HepG2 (cell line): ENCODE data around the gene TPSB2.

Experiments
- ETV6 ChIP-seq: sonication (generic); formaldehyde crosslinking; conservative IDR thresholded peaks from 2 replicates; pipeline ENCODE4 v1.4.0; 2020; ENCODE audit warnings: missing genetic modification reagents
- MYC ChIP-seq: sonication (generic); formaldehyde crosslinking; IDR thresholded peaks from 2 replicates; pipeline ENCODE4 v1.9.0; 2021; ENCODE audit warnings: missing genetic modification reagents, borderline replicate concordance
- POLR2A ChIP-seq, 2 experiments: IDR thresholded peaks; 2 replicates each; pipeline ENCODE4 v1.6.1; 2011; ENCODE audit warnings: low read depth in 2 of 2, low read length in 2 of 2, mild to moderate bottlenecking in 1 of 2, moderate library complexity in 1 of 2; ENCODE audit not compliant: insufficient read depth in 1 of 2
- RNF2 ChIP-seq: fragments of 450-650 bp; conservative IDR thresholded peaks from 2 replicates; pipeline ENCODE4 v1.6.1; 2016; ENCODE audit warnings: low read depth
- SALL2 ChIP-seq: sonication (generic); formaldehyde crosslinking; IDR thresholded peaks from 2 replicates; pipeline ENCODE4 v1.8.1; 2023; ENCODE audit warnings: mild to moderate bottlenecking, missing genetic modification reagents, inconsistent platforms
- ZNF761 ChIP-seq: sonication (generic); formaldehyde crosslinking; conservative IDR thresholded peaks from 2 replicates; pipeline ENCODE4 v1.4.0; 2020; ENCODE audit warnings: mild to moderate bottlenecking, missing genetic modification reagents
- TF ChIP-seq, protein P1 (sequence below): sonication (generic); formaldehyde crosslinking; IDR thresholded peaks from 2 replicates; pipeline ENCODE4 v1.4.0; 2020; ENCODE audit warnings: missing genetic modification reagents
- TF ChIP-seq, protein P2 (sequence below): sonication (generic); formaldehyde crosslinking; IDR thresholded peaks from 2 replicates; pipeline ENCODE4 v1.8.1; 2023; ENCODE audit warnings: missing genetic modification reagents, mild to moderate bottlenecking, borderline replicate concordance
- TF ChIP-seq, protein P3 (sequence below): sonication (generic); formaldehyde crosslinking; IDR thresholded peaks from 2 replicates; pipeline ENCODE4 v1.5.0; 2020; ENCODE audit warnings: mild to moderate bottlenecking, missing genetic modification reagents, moderate library complexity
- TF ChIP-seq, protein P4 (sequence below), 2 experiments: sonication (generic) in 1 of 2; formaldehyde crosslinking in 1 of 2; IDR thresholded peaks; 2 replicates each; pipeline versions ENCODE4 v1.4.0 to v1.6.1; 2018 to 2020; ENCODE audit warnings: missing genetic modification reagents in 2 of 2, borderline replicate concordance in 1 of 2, low read depth in 1 of 2, mild to moderate bottlenecking in 1 of 2, missing biosample characterization in 1 of 2

DNA sequence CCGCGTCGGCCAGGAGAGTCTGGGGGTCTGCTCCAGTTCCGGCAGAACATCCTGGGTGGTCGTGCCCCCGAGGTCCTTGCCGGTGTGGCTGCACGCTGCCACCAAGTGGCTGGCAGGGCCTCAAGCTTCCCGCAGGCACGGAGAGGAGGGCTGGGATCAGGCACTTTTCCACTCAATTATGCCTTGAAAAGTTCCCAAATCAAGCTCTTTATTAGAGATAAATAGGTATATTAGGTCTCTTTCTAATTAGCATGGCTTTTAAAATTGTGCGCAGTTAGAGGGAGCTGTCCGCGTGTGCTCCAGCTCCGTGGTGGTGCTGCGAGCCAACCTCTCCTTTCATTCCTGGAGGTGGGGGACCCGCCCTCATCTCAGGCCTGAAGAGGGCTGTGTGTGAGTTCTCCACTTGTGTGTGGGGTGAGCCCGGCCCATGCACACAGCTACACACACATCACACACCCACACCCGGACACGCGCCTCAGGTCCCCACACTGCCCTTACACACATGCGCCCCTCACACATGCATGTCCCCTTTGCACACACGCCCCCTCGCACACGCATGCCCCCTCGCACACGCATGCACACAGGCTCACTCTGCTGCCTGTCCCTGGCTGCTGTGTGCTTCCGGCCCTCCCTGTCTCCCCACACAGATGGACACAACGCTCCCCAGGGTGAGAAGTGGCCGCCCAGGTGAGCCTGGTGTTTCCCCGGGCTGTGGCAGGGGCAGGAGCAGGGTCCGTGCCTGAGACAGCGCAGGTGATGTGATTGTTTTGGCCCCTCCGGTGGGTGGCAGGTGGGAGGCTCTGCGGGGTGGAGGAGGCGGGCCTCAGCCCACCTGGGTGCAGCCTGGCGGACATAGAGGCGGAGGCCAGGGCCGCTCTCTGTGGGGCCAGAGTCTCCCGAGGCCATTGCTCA lies 48.3 kb downstream of the TPSB2 start:
- no peak for TF ChIP-seq SALL2
- no peak for TF ChIP-seq MYC (CRISPR knock-in tag)
- TF ChIP-seq ETV6 (CRISPR knock-in tag) = no peak
- TF ChIP-seq, protein P1, sequence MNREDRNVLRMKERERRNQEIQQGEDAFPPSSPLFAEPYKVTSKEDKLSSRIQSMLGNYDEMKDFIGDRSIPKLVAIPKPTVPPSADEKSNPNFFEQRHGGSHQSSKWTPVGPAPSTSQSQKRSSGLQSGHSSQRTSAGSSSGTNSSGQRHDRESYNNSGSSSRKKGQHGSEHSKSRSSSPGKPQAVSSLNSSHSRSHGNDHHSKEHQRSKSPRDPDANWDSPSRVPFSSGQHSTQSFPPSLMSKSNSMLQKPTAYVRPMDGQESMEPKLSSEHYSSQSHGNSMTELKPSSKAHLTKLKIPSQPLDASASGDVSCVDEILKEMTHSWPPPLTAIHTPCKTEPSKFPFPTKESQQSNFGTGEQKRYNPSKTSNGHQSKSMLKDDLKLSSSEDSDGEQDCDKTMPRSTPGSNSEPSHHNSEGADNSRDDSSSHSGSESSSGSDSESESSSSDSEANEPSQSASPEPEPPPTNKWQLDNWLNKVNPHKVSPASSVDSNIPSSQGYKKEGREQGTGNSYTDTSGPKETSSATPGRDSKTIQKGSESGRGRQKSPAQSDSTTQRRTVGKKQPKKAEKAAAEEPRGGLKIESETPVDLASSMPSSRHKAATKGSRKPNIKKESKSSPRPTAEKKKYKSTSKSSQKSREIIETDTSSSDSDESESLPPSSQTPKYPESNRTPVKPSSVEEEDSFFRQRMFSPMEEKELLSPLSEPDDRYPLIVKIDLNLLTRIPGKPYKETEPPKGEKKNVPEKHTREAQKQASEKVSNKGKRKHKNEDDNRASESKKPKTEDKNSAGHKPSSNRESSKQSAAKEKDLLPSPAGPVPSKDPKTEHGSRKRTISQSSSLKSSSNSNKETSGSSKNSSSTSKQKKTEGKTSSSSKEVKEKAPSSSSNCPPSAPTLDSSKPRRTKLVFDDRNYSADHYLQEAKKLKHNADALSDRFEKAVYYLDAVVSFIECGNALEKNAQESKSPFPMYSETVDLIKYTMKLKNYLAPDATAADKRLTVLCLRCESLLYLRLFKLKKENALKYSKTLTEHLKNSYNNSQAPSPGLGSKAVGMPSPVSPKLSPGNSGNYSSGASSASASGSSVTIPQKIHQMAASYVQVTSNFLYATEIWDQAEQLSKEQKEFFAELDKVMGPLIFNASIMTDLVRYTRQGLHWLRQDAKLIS = no peak
- TF ChIP-seq RNF2 = no peak
- TF ChIP-seq POLR2A (IDR thresholded peaks at IDR 0.05; ENCODE audit: insufficient read depth in 1 of 2, low read depth in 2 of 2, low read length in 2 of 2) = no peak
- TF ChIP-seq, protein P2, sequence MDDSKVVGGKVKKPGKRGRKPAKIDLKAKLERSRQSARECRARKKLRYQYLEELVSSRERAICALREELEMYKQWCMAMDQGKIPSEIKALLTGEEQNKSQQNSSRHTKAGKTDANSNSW (CRISPR knock-in tag) = no peak
- TF ChIP-seq, protein P3, sequence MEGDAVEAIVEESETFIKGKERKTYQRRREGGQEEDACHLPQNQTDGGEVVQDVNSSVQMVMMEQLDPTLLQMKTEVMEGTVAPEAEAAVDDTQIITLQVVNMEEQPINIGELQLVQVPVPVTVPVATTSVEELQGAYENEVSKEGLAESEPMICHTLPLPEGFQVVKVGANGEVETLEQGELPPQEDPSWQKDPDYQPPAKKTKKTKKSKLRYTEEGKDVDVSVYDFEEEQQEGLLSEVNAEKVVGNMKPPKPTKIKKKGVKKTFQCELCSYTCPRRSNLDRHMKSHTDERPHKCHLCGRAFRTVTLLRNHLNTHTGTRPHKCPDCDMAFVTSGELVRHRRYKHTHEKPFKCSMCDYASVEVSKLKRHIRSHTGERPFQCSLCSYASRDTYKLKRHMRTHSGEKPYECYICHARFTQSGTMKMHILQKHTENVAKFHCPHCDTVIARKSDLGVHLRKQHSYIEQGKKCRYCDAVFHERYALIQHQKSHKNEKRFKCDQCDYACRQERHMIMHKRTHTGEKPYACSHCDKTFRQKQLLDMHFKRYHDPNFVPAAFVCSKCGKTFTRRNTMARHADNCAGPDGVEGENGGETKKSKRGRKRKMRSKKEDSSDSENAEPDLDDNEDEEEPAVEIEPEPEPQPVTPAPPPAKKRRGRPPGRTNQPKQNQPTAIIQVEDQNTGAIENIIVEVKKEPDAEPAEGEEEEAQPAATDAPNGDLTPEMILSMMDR = peak; percentile 60
- TF ChIP-seq ZNF761 = no peak
- TF ChIP-seq, protein P4, sequence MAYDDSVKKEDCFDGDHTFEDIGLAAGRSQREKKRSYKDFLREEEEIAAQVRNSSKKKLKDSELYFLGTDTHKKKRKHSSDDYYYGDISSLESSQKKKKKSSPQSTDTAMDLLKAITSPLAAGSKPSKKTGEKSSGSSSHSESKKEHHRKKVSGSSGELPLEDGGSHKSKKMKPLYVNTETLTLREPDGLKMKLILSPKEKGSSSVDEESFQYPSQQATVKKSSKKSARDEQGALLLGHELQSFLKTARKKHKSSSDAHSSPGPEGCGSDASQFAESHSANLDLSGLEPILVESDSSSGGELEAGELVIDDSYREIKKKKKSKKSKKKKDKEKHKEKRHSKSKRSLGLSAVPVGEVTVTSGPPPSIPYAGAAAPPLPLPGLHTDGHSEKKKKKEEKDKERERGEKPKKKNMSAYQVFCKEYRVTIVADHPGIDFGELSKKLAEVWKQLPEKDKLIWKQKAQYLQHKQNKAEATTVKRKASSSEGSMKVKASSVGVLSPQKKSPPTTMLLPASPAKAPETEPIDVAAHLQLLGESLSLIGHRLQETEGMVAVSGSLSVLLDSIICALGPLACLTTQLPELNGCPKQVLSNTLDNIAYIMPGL (CRISPR knock-in tag; IDR thresholded peaks at IDR 0.05; ENCODE audit: borderline replicate concordance in 1 of 2, low read depth in 1 of 2) = no peak
